ENCODE results near the gene LRRC1.

LRRC1 gene

DNA sequence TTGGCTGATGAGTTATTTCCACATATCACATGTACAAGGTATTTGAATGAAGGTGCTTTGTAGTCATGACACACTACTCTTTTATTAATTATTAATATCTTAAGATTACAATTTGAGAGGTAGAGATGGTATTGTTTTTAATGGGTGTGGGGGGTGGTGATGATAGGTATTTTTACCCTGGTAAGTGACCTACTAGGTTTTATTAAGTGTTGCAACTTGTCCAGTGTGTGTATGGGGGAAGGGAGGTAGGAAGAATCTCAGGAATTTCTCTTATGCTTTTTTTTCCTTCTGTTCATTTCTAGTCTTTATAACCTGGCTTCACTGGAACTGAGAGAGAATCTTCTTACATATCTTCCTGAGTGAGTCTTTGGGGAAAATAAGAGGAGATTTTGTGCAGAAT is 101.4 kb downstream of the LRRC1 start:
- no peak for DNase-seq

DNA sequence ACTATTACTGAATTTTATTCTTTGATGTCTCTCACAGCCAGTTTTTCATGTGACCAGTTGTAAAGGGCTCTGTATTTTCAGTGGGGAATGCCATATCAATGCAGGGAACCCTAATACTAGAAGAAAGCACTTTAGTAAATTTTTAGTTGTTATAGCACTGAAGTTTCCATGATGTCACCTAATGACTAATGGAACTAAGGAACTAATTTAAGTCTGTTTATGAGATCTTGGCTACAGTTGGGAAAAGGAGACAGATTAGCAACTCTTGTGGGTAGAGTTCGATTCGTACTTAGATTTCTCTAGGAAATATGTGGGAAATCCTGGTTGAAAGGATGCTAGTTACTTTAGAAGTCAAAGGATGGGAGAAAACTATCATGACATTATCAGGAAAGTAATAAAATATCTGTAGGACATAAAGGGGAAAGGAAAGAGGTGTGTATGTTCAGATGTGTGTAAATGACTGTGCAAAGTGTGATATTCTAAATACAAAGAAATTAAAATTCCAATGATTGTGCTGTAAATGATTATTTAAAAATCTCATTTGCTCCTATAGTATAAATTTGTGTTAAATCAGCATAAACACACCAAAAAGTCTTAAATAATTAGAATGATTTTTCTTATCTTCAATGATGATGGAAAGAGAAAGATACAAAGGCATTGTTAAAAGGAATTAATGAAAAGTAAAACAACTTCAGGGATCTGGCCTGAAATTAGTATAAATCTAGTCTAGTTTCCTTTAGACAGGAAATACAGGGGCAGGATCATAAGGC is 103.4 kb downstream of the LRRC1 start:
- DNase-seq: no peak

DNA sequence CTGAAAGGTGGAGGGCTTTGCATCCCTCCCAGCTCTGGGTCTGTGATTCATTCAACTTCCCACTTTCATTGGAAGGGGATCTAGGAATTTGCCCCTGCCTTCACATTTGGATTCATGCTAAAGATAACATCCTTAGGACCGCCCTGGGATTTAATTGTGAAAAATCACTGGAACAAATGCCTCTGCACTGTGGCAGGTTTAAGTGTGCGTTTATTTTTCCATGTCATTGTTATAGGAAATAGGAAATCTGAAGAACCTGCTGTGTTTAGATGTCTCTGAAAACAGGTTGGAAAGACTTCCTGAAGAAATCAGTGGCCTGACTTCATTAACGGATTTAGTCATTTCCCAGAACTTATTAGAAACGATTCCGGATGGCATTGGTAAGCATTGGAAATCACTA is 104.7 kb downstream of the LRRC1 start:
- no peak for DNase-seq

DNA sequence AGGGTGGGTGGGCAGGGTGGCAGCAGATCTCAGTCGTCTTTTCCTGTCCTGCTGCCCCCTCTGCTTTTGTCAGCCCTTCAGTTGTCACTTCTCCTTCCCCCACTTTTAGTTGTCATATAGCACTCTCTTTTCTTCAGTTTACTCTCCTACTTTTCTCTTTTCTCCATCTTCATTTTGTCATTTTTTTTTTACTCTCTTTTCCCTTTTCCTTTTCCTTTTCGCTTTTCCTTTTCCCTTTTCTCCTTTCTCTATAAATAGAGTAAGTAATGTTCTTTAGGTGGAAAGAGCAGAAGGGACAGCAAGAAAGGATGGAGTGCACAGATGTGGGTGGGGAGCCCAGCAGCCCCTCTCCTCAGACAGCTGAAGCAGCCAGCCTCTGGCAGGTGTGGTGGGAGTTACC is 108.6 kb downstream of the LRRC1 start:
- no peak for DNase-seq

DNA sequence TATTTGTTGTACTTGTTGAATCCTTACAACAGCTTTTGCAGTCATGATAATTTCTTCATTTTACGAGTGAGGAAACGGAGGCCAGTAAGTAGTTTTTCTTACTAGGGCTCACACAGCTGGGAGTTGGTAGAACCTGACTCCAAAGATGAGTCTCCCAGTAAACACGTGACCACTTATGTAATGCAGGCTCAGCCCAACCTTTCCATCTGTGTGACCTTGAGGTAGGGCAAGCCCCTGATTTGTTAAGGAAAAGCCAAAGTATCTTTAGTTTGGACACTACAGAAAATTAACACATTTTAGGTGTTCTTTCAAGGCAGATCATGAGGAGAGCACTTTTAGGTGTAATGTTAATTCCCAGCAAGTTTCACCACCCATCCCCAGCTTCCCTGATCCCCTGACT is 111.3 kb downstream of the LRRC1 start:
- no peak for DNase-seq

DNA sequence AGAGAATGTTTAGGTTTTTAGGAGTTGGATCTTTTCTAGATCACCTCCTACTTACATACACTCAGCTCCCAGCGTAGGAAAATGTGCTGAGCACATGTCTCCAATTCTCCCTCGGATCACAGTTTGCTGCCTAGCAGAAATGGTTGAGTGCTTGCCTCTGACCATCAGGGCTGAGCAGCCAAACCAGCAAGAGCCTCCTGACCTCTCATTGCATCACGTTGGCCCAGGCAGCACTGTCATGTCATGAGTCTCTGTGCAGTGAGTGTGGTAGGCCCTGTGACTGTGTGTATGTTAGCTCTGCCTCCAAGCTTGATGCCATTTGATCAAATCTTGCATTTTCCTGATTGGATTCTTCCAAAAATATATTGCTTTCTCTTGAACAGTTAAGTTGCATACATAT is 112.0 kb downstream of the LRRC1 start:
- no peak for DNase-seq

DNA sequence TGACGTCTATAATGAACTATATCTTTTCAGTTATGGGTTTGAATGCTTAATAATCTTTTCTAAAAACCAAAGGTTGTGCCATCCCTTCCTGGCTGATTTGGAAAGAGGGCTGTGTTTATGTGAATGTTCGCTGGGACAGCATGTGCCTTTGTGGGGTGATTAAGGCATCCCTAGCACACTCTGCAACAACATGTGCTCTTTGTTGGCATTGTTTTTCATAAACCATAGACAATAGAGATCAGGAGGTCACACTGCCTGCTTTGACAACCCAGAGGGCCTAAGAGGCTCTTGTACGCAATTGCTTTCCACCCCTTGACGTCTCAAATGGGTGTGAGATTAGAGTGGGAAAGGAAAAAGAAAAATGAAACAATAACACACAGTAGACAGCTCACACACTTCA is 116.0 kb downstream of the LRRC1 start:
- peak; percentile 67 for DNase-seq

DNA sequence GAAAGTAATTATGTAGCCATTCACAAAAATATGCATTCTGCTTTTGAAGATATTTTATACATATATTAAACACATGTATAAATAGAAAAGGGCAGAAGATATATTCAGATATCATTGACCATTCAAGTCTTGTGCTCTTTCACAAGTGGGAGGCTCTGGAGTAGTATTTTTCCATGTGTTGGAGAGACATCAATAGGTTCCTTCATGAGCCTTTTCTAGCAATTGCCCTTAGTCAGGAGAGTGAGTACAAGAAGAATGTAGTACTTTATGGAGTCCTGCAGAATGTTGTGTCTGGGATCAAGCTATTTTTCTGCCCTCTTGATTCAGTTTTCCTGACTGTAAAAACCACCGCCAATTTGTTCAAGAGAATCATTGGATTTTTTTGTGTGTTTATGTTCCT is 117.9 kb downstream of the LRRC1 start:
- DNase-seq: no peak

DNA sequence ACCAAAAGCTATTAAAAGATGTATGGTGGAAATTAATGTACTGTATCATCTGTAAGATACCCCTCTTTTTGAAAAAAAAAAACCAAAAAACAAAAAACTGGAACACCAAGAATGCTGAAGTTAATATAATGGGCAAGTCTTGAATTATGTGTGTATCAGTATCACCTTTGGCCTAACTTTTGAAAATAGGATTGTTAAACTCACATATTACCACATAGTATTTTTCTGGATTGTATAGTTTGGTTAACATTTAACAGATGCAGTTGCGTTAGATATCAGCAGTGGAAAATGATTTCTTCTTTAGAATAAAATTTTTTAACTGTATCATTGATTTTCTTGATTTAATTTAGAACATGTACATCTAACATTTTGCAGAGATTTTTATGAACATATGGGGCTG is 118.5 kb downstream of the LRRC1 start:
- DNase-seq: no peak

DNA sequence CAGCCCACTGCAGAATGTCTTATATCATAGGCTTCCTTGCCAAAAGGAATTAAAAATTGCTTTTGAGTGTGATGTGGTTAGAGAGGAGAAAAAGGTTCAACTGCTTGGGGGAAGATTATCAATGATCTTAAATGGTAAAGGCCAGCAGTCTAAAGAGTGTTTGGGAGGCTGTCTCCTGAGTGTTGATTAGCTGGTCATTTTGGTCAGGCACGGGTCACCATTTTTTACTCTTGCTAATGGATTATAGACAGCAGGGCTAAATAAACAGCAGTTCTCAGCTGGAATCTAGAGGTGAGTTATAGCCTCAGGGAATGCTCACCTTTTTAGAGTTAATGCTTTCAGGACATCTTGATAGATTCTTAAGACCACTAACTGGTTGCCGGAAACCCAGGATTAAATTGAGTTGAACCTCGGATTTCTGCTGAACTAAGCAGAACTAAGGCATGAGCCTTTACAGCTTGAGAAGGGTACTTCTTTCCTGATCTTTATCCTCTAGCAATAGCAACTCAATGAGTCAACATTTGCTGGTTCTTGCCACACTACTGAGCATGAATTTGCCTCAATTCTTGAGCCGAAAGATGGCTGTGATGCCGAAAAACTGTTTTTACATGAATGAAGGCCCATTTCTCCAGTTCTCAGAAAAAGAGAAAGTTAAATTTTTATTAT is 120.4 kb downstream of the LRRC1 start:
- DNase-seq: no peak

DNA sequence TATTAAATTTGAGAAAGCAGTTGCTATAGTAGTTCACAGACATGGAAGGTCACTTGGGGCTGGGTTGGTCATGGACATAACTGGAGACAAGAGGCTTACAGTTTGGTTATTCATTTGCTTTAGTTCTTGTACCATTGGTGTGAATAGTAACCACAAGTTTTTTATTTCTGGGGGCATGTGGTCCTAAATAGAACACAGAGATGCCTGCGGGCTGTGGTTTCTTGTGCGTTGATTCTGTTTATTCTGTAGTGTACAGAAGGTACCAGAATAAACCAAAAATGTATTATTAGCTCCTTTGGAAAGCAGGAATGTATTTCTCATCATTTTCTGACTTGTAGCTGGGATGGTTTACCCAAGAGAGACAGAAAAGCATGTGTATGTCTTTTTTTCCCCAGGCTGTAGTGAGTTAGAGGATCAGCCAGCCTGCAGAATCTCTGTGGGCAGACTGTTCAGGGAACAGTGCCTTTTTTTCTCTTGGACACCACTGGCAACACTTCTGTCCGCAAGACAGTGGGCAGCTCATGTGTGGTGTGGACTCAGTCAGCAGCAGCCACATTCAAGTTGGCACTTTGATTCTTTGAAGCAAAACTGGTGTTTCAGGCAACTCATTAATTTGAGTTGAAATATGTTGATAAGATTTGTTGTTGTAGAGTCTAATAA is 122.1 kb downstream of the LRRC1 start:
- no peak for DNase-seq

DNA sequence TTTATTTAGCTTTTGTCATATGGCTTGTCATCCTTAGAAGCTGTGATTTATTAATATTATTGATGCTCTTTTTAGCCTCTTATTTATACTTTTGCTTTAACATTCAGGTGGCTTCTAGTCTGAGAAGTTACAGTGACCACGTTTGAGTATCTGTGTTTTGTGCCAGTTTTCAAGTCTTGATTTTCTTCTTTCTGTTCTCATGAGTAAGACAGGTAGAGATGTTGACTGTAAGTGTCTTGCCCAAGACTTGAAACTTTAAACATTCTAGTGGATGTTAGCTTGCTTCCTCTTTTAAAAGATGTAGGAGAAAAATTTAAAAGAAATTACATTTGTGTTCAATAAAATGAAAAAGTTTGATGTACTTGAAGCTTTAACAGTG is 122.6 kb downstream of the LRRC1 start:
- DNase-seq: no peak

DNA sequence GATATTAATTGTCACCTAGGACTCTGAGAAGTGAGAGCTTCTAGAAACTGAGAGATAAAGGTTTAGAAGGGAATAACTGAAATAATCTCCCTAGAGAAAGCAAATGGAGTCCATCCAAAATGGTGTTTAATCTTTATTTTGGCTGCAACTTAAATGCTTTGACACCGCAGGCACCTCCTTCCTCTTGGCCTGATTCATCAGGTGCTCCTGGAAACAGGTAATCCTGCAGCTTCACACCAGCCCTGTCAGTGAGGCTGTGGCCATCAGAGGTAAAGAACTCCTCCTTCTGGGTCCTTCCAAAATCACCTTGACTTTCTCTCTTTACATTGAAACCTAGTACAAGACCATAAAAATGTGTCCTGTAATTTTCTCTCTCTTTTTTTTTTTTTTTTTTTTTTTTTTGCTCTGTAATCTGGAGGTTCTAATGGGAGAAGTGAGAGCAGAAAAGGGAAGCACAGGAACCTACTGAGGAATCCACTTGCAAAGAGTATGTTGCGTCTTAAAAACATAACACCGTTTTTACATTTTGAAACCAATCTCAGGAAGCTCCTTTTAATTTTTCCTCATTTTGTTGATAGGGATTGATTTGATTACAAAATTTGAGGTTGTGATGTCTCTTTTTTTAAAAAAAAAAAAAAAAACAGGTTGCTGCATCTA is 124.2 kb downstream of the LRRC1 start:
- DNase-seq: no peak

DNA sequence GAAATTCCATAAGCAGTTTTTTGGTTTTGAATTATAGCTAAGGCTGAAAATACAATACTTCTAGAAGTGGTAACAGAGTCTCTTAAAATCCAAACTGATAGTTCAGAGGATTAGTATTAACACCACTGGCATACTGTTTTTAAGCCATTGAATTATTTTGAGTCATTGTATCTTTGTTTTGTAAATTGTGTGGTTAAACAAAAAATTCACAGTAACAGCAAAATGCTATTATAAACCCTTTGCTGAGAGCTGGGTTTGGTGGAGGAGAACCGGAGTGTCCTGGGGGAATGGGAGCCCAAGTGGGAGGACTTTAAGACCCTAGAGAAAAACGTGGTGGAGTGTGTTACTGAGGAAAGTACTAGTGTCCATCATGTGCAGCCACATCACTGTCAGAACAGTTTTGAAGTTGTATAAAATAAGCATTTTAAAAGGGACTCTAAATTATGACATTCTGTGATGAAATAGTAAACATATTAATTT is 125.1 kb downstream of the LRRC1 start:
- DNase-seq: no peak

DNA sequence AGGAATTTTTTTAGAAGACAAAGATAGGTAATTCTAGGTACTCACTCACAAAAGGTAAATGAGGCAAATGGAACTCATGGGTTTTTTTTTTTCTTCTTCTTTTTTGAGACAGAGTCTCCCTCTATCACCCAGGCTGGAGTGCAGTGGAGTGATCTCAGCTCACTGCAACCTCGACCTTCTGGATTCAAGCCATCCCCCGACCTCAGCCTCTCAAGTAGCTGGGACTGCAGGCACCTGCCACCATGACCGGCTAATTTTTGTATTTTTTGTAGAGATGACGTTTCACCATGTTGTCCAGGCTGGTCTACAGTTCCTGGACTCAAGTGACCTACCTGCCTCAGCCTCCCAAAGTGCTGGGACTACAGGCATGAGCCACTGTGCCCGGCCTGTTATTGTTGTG is 126.1 kb downstream of the LRRC1 start:
- peak; percentile 37 for DNase-seq

DNA sequence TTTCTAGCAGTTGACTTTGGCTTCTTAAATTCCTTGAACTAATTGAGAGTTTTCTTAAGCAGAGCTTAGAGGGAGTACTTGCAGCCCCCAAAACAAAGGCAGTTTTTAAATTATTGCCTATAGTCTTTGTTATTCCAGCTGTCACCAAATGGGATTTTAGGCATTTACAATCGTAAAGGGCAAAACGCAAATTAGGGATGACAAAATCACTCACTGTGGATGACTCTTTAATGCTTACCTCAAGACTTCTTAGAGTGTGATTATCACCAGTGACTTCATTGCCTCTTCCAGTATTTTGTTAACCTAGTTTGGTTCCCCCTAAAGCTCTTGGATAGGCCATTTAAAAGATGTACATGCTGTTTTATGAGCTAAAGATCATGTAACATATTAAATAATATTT is 126.8 kb downstream of the LRRC1 start:
- DNase-seq: no peak

DNA sequence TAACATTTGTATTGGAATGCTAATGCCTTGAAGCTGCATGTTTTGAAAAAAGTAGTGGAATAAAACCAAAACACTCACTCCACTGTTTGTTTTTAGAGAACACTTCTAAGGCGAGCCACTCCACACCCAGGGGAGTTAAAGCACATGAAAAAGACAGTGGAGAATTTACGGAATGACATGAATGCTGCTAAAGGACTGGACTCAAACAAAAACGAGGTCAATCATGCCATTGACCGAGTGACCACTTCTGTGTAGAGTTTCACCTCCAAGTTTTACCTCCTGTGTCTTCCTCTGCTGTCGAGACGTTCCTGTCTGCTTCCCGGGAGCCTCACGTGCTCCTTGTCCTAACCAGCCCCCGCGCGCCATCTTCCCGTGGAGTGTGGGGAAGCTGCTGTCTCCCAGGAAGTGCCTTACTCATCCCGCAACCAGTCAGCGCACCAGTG is 127.8 kb downstream of the LRRC1 start:
- DNase-seq: no peak

DNA sequence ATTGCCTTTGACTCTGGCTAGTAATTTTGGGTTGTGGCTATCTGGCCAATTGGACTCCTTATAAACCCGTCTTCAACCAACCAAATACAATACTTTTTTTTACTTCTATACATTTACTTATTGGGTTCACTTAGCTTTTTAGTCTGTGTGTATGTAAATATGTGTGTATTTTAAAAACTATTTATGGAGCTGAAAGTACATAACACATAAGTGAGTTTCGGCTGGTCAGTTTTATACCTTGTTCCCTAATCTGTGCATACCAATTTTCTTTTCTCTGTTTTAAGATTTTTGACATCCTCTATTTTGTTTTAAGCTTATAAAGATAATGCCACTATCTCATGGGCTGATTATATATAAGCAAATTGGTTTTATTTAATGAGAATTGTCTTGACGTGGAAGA is 129.5 kb downstream of the LRRC1 start:
- no peak for DNase-seq

DNA sequence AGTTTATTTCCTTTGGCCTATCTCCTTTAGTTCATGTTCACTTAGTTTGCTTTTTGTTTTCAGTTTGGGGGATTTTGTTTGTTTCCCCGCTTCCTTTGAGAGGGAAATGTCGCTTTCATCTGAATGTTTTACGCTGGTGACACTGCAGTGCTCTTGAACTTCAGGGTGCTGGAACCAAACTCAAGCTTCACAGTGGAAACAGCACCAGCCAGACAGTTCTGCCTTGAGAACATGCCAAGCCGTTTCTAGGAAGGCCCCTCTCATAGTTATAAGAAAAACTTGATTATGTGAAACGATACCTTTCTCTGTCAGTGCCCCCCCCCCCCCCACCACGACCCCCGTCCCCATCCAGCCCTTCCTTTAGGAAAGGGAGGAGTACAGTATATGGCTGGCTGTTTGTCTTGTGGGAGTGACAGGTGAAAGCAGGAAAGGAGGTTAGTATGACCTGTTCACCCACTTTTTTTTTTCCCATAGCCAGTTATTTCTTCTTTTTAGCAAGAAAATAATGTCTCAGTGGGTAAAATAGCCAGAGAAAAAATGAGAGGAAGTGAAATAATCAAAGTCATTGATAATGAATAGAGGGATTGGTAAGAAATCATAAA is 130.1 kb downstream of the LRRC1 start:
- peak; percentile 68 for DNase-seq

DNA sequence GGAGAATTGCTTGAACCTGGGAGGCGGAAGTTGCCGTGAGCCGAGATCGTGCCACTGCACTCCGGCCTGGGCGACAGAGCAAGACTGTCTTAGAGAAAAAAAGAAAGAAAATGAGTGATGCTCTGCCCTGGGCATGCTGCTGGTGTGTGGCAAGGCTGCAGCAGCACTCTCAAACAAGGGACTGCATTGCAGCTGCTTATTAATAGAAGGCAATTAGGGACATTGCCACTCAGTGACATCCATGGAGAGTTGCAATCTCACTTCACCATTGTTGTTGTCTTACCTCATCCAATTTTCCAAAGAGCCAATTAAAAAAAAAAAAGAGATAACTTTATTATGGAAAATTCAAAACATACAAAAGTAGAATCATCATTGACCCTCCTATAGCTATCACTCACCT is 131.1 kb downstream of the LRRC1 start:
- no peak for DNase-seq

DNA sequence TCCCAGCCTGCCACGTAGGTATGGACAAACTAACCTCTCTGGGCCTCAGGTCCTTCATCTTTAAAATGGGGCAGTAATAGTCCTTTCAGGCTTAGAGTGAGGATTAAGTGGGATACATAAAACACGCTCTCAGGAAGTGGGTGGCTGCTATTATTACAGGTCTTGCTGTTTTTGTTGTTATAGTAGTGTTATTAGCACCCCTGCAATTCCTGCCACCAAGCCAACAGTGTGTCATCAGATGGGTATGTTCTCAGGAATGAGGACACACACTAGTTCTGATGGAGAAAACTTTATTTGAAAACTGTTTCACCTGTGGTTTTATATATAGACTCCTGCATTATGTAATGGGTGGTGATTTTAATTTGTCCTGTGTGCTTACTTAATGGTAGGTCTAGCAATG is 131.7 kb downstream of the LRRC1 start:
- no peak for DNase-seq

DNA sequence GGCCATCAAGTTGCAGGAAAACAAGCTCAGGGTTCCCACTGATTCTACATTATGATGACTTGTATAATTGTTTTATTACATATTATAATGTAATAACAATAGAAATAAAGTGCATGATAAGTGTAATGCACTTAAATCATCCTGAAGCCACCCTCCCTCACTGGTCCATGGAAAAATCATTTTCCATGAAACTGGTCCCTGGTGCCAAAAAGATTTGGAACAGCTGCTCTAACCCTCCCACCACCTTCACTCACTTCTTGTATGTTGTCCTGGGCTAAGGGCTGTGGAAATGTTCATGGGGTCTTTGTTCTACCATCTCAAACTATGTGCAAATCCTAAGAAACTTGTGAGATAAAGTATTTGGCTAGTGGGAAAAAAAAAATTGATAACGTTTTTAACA is 133.8 kb downstream of the LRRC1 start:
- no peak for DNase-seq
